Stimulated activated CD4-positive, alpha-beta T cell treated with anti-CD3 and anti-CD28 coated beads, Interleukin-4, amount 100 ng/mL, for 48 hours (primary cell): Measurements from ENCODE around the gene KIRREL3.

Source experiments
- DNase-seq, 2 donors: peaks; one replicate each; pipeline ENCODE4 v3.0.0-alpha.2; 2020; ENCODE audit warnings: low read depth in 2 of 2

The KIRREL3 gene

GRCh38 chr11:126422446-126422845 is 578.1 kb downstream of the KIRREL3 start:
- DNase-seq = no peak

DNA sequence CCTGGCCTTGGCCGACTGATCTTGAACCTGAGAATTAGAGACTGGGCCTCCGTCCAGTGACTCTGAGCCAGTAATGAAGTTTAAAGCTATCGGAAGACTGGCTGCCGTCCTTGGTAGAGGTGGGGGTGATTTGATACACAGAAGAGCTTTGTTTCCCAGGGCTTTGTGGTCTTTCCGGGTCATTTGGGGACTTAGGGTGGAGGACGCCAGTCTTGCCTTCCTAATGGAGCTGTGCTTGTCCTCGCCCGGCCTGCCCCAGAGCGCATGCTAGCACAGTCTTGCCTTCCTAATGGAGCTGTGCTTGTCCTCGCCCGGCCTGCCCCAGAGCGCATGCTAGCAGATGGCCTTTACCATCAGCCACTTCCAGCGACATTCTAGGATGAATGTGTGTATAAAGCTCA is 579.3 kb downstream of the KIRREL3 start:
- DNase-seq = no peak

DNA sequence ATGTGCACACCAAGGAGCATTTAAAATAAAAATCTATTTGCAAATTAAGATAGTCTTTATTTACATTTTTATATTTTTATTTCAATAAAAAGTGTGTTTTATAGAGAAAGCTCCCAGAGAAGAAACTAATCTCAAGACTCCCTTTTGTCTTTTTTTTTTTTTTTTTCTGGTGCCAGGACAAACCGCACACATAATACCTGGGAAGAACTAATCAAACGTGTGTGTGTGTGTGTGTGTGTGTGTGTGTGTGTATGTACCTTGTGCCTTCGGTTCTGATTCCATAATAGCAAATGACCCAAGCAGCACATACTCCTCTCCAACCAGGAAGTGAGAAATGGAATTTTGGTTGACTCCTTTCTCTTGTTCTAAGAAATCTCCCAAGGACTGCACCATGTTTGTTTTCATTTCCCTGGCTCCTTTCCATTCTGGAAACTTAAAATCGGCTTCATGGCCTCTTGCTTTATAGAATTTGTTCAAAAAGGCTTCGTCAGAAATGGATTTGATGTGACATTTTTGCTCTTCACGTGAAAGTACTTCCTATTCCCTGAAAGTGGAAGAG is 579.8 kb downstream of the KIRREL3 start:
- no peak for DNase-seq

GRCh38 chr11:126419801-126420697 is 580.5 kb downstream of the KIRREL3 start:
- DNase-seq = no peak

DNA sequence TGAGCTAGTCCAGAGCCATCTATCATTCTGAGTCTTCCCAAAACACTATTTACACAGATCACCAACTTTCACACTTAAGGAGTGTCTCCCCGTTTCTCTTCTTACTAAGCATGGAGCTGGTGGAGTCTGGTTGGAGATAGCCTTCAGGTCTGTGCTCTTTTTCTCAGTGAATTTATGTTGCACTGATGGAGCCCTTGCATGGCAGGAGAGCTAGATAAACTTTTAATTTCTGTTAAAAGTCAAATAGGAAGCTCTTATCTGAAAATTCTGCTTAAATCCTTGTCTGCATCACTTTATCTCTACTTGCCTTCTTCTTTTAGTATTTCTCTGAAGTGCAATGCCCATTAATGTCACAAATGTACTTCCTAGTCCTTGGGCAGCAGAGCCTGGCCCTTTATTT is 581.7 kb downstream of the KIRREL3 start:
- no peak for DNase-seq

- DNase-seq = no peak
Observed at GRCh38 chr11:126417091-126417862, 583.3 kb downstream of the KIRREL3 start.

- DNase-seq = peak; percentile 60 to 72
Observed at GRCh38 chr11:126416542-126417090, 584.0 kb downstream of the KIRREL3 start.

GRCh38 chr11:126415669-126416420 is 584.7 kb downstream of the KIRREL3 start:
- DNase-seq = no peak

DNA sequence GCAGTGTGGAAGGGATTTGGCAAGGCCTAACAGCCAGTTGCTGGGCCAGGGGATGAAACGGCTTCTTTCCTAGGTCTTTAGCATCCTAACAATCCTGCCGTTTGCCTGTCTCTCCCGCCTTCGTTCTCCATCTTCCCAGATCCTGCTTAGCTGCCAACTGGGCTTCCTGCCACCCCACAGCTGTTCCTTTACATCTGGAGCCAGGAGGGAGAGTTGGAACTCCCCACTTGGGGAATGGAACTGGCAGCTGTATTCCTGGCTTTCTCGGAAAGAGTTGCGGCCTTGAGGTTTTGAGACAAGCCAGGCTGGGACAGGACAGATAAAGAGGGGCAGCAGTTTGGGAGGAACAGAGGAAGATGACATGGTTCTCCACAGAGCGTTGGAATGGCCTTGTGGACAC is 585.4 kb downstream of the KIRREL3 start:
- no peak for DNase-seq

- DNase-seq = no peak
Observed at GRCh38 chr11:126414615-126415014, 586.0 kb downstream of the KIRREL3 start.

- DNase-seq = no peak
Observed at GRCh38 chr11:126413843-126414405, 586.6 kb downstream of the KIRREL3 start.

GRCh38 chr11:126413426-126413825 is 587.1 kb downstream of the KIRREL3 start:
- DNase-seq = no peak

DNA sequence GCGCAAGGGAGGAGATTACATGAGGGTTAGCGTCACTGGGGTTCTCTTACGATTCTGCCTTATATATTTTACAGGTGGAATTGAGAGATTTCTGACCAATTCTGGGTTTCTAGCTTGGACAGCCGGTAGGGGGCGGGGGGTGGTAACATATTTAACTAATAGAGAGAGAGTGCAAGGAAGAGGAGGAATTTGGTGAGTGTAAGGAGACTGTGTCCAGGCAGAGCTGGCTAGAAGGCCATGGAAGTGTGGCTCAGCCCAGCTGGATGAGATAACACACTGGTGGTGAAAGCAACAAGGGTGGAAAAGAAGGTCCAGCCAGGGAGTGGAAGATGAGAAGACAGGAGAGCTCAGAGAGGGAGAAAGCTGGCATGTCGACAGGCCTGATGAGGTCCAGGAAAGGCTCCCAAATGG is 588.6 kb downstream of the KIRREL3 start:
- DNase-seq = no peak

- DNase-seq = no peak
Observed at GRCh38 chr11:126410649-126411048, 589.9 kb downstream of the KIRREL3 start.

DNA sequence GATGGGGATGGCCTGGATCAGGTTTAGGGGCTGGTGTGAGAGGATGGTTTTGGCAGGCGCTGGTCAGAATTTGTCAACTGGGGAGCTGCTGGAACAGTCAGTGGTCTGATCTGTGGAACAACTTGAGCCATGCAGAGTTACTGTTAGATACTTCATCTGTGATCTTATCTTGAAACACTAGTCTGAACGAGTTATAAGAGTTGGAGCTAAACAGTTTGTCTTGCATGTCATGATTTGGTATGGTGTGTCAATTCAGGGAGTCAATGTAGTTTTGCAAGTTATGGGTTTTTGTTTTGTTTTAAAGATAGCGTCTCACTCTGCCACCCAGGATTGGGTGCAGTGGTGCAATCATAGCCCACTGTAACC is 591.0 kb downstream of the KIRREL3 start:
- DNase-seq = no peak

- DNase-seq = no peak
Observed at GRCh38 chr11:126408901-126409619, 591.5 kb downstream of the KIRREL3 start.

GRCh38 chr11:126408496-126408895 is 592.1 kb downstream of the KIRREL3 start:
- no peak for DNase-seq

DNA sequence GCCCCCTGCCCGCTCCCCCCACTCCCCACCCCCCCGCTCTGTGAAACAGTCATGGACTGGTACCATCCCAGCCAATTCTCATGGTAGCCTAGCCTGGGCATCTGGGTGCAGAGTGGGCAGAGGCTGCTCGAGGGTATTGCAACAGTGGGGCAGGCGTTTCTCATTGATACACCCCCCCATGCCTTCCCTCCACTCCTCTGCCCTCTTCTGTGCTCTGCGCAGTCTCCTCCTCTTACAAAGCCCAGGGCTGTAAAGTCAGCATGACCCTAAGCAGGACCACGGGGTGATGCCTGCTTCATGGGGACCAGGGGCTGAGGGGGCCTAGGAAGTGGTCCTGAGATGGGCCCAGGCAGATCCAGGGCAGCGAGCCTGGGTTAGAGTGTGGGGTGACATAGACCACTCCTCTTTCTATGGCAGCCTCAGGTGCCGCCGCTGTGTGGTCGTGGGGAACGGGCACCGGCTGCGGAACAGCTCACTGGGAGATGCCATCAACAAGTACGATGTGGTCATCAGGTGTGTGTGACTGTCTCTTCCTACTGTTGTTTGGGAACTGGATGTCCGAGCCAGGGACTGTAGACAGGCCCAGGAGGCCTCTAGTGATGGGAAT is 592.8 kb downstream of the KIRREL3 start:
- no peak for DNase-seq

DNA sequence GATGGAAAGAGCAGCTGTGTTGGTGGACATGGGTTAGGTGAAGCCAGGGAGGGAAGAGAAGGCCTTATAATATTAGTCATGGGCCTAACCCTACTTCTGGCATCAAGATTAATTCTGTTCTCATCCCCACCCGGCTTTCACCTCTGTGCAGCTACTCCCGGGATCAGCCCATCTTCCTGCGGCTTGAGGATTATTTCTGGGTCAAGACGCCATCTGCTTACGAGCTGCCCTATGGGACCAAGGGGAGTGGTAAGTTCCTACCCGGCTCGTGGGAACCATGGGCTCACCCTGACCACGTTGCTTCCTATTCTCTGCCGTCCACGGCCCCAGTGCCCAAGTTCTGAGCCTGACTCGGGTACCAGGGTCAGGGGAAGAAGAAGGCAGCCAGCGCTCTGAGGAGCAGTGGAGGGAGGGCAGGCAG is 593.5 kb downstream of the KIRREL3 start:
- no peak for DNase-seq

DNA sequence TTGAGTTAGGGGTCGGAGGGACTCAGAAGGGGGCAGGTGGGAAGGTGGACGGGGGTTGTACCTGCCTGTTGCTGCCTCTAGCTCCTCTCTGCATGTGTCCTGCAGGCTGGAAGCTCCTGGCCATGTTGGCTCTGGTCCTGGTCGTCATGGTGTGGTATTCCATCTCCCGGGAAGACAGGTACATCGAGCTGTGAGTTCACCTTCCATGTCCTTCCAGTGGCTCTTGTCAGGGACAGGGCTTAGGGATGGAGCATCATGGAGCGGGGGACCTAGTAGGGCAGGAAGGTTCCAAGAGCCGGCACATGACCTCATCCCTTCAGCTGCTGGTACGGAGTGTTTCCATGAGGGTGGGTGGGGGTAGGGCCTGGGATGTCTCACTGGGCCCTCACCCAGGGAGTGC is 594.2 kb downstream of the KIRREL3 start:
- no peak for DNase-seq
